Left lung (tissue), 10 donors: Measurements from ENCODE around the gene KCNK3. TPM values are rescaled to one million over a fixed set of nuclear protein-coding genes. Genes with fewer than 3 reads are reported as not detected.

Experiments used
- ATAC-seq: fragments of 200-7000 bp; cut with Tn5 transposase; one replicate; pipeline ENCODE4 v1.9.1; 2020; ENCODE audit warnings: moderate library complexity
- DNase-seq, 4 donors: peaks; one replicate each; pipeline ENCODE4 v3.0.0-alpha.2; 2013 to 2020
- H3K27ac ChIP-seq, 2 donors: fragments of 200-600 bp; sonication (generic) in 1 of 2; one replicate each; pipeline versions ENCODE4 v1.5.0 to v1.8.0; 2020 to 2021
- H3K27me3 ChIP-seq, 2 donors: fragments of 200-600 bp; sonication (generic) in 1 of 2; one replicate each; pipeline versions ENCODE4 v1.5.0 to v1.8.0; 2020 to 2021
- H3K36me3 ChIP-seq, 2 donors: fragments of 200-600 bp; sonication (generic) in 1 of 2; one replicate each; pipeline versions ENCODE4 v1.5.0 to v1.8.0; 2020 to 2021
- H3K4me1 ChIP-seq, 2 donors: fragments of 200-600 bp; one replicate each; pipeline ENCODE4 v1.8.0; 2021
- H3K4me3 ChIP-seq, 2 donors: fragments of 200-600 bp; sonication (generic) in 1 of 2; one replicate each; pipeline versions ENCODE4 v1.5.0 to v1.8.0; 2020 to 2021; ENCODE audit warnings: mild to moderate bottlenecking in 1 of 2
- H3K9me3 ChIP-seq, 2 donors: fragments of 200-600 bp; sonication (generic) in 1 of 2; one replicate each; pipeline versions ENCODE4 v1.5.0 to v1.8.0; 2020 to 2021
- intact Hi-C, 2 donors: fragments of 100-400 bp; cut with DNase I; formaldehyde crosslinking; loops; one replicate each; pipeline versions ENCODE4 v1.11.2 to v1.14.2; 2022
- polyA plus RNA-seq, 6 donors: library from polyadenylated mRNA; unstranded; fragments of 120-200 nt; gene quantifications; one replicate each; pipeline ENCODE4 v1.2.1, GENCODE V29; 2013; ENCODE audit not compliant: insufficient read length in 6 of 6
- total RNA-seq, 2 donors: library from RNA; stranded (reverse); fragmentation: NEBNext Ultra II Directional; extraction: Animal tissue kit (Norgen Biotek cat#: 25700); gene quantifications; one replicate each; pipeline ENCODE4 v1.2.1, GENCODE V29; 2021
- TF ChIP-seq, protein P1 (sequence below), 2 donors: fragments of 200-600 bp; sonication (generic) in 1 of 2; IDR thresholded peaks; one replicate each; pipeline versions ENCODE4 v1.5.0 to v1.8.0; 2021; ENCODE audit warnings: antibody characterized with exemption in 2 of 2
- donor health status: DM: no; HTN: yes; CAD: no.
- donor health status: DM: no; HTN: no; CAD: no.

KCNK3 gene
- total and polyA plus RNA-seq, 8 donors: 17.8 to 34.9 (median 28.3) TPM

DNA sequence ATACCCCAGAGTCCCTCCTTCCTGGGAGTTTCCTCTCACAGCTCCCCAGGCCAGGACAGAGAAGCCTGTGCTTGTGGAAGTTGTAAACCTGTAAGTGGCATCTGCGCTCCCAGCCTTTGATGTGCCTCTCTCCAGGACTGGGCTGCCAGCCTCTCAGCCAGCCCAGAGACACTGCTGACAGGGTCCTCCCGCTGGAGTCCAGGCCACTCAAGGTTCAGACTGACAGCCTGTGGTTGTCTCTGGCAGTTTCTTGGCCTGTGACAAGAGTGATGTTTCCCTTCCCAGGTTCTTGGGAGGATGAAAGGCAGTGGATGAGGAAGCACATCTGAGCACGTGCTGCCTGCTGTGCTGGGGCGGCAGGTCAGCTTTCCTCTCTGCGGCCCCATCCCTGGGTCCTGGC lies 74.6 kb downstream of the KCNK3 start:
- ATAC-seq (no peak), DNase-seq (no peak)
- H3K4me3 ChIP-seq: no peak overlapping the region
- peaks cover 31 to 82% of the 10 kb centered on the region in 2 donors for H3K4me1 ChIP-seq
- no peak overlapping the region for H3K27ac ChIP-seq
- H3K27me3 ChIP-seq: no peaks in the 10 kb centered on the region
- intact Hi-C loops: no loop called here
- H3K9me3 ChIP-seq: no peaks in the 10 kb centered on the region
- TF ChIP-seq, protein P1, sequence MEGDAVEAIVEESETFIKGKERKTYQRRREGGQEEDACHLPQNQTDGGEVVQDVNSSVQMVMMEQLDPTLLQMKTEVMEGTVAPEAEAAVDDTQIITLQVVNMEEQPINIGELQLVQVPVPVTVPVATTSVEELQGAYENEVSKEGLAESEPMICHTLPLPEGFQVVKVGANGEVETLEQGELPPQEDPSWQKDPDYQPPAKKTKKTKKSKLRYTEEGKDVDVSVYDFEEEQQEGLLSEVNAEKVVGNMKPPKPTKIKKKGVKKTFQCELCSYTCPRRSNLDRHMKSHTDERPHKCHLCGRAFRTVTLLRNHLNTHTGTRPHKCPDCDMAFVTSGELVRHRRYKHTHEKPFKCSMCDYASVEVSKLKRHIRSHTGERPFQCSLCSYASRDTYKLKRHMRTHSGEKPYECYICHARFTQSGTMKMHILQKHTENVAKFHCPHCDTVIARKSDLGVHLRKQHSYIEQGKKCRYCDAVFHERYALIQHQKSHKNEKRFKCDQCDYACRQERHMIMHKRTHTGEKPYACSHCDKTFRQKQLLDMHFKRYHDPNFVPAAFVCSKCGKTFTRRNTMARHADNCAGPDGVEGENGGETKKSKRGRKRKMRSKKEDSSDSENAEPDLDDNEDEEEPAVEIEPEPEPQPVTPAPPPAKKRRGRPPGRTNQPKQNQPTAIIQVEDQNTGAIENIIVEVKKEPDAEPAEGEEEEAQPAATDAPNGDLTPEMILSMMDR (IDR thresholded peaks at IDR 0.05): no peak
- H3K36me3 ChIP-seq: peaks cover 0 to 3% of the 10 kb centered on the region in 2 donors

DNA sequence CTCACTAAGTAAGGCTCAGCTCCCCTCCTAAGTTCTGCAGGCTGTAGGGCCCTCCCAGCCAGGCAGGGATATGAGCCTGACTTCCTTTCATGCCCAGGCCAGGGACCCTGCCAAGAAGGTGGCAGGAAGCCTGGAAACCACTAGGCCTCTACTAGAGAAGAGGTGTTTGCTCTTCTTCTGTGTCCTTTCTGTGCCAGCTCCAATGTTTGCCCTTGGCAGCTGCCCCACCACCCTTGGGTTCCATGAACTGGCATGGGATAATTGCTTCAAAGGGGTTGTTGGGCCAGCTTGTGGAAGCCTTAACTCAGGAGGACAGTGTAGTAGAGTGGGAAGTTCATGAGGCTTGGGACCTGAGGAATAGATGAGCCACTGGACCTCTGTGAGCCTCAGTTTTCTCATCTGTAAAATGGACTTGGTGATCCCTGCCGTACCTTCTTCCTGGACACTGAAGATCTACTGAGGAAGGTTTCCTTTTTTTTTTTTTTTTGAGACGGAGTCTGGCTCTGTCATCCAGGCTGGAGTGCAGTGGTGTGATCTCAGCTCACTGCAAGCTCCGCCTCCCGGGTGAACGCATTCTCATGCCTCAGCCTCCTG lies 75.5 kb downstream of the KCNK3 start:
- TF ChIP-seq, protein P1 (IDR thresholded peaks at IDR 0.05): no peak

DNA sequence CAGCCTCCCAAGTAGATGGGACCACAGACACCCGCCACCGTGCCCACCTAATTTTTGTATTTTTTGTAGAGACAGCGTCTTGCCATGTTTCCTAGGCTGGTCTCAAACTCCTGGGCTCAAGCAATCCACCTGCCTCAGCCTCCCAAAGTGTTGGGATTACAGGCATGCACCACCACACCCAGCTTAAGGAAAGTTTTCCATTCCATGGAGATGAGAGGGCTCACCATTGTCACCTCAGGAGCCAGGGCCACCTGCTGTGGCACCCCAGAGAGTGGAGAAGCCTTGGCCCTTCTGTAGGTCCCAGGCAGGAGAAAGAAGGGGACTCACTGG lies 76.2 kb downstream of the KCNK3 start:
- no peaks in the 10 kb centered on the region for H3K27me3 ChIP-seq
- intact Hi-C loops: no loop called here
- TF ChIP-seq, protein P1 (IDR thresholded peaks at IDR 0.05): no peak
- ATAC-seq: no peak
- peaks cover 0 to 4% of the 10 kb centered on the region in 2 donors for H3K36me3 ChIP-seq
- no peak overlapping the region for H3K4me3 ChIP-seq
- peak overlapping the region; percentile 64 to 67 for H3K27ac ChIP-seq
- DNase-seq: no peak
- no peaks in the 10 kb centered on the region for H3K9me3 ChIP-seq
- H3K4me1 ChIP-seq: peaks cover 39 to 92% of the 10 kb centered on the region in 2 donors

More for the DNA sequence above, 75.5 kb downstream of the KCNK3 start:
- no peak for ATAC-seq
- H3K9me3 ChIP-seq: no peaks in the 10 kb centered on the region
- H3K4me3 ChIP-seq: no peak overlapping the region
- peaks cover 0 to 3% of the 10 kb centered on the region in 2 donors for H3K36me3 ChIP-seq
- no peaks in the 10 kb centered on the region for H3K27me3 ChIP-seq
- peaks cover 39 to 90% of the 10 kb centered on the region in 2 donors for H3K4me1 ChIP-seq
- no peak for DNase-seq
- intact Hi-C loops: no loop called here
- H3K27ac ChIP-seq: peak overlapping the region in 1 of 2 donors; percentile 64

DNA sequence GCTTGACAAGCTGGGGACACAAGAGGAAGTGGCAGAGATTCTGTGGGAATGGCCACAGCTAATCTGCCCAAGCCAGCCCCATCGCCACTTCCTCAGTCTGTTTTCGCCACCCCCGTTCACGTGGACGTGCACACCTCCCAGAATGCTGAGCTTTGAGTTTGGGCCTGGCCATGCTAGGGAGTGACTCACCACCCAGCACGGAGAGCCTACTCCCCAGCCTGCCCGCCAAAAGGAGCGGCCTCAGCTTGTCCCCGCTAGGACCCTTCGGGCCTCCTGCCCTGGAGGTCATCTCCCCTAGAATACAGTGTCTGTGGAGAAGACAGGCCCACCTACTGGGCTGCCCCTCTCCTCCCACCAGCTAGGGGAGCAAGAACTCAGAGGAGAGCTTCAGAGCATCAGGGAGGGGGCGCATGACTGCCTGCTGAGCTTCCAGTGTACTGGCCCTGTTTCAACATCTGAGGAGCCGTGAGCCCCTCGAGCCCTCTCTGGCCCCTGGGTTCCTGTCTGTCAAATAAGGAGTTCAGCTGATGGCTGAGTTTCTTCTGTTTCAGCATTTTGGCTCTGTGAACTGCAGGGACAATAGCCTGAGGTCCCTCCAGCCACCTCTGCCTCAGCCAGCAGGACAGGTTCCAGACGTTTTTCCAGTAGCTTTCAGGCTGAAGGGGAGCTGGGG lies 76.7 kb downstream of the KCNK3 start:
- H3K27ac ChIP-seq: peak overlapping the region; percentile 64 to 71
- H3K4me1 ChIP-seq: peaks cover 39 to 91% of the 10 kb centered on the region in 2 donors
- TF ChIP-seq, protein P1 (IDR thresholded peaks at IDR 0.05): no peak
- no peak overlapping the region for H3K4me3 ChIP-seq
- no peaks in the 10 kb centered on the region for H3K27me3 ChIP-seq
- H3K36me3 ChIP-seq: peaks cover 0 to 9% of the 10 kb centered on the region in 2 donors
- no peaks in the 10 kb centered on the region for H3K9me3 ChIP-seq
- intact Hi-C loops: no loop called here
- ATAC-seq: peak; percentile 57
- DNase-seq: peak in 2 of 4 donors; percentile 89 to 90

DNA sequence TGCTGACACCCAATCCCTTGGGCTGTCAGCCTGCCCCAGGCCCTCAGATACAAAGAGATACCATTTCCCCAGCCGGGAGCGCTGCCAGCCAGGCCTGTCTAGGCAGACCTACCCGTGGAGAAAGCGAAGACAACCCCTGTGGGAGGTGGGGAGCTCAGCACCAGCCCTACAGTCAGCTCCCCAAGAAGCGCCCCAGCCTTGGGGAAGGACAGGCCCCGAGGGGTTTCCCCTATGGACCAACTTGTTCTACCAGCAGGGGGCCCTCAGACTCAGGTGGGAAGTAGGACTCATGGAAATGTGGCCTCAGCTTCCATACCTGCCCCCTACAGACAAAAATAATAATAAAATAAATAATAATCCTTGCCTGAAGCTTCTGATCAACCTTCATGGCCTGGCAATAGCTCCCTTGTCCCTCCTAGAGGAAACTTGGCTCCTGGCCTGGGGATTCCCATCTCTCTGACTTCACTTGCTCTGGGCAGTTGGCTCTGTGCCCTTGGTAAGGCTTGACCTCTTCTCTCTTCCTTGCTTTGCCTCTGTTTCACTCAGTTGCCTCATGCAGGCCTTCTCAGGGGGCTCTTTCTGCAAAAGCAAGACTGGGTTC lies 78.6 kb downstream of the KCNK3 start:
- H3K27ac ChIP-seq: peak overlapping the region; percentile 74 to 75
- no peaks in the 10 kb centered on the region for H3K9me3 ChIP-seq
- no peak overlapping the region for H3K4me3 ChIP-seq
- TF ChIP-seq, protein P1 (IDR thresholded peaks at IDR 0.05): no peak
- H3K36me3 ChIP-seq: peaks cover 0 to 27% of the 10 kb centered on the region in 2 donors
- H3K27me3 ChIP-seq: no peaks in the 10 kb centered on the region
- H3K4me1 ChIP-seq: peaks cover 29 to 77% of the 10 kb centered on the region in 2 donors
- peak in 2 of 4 donors; percentile 44 to 85 for DNase-seq
- intact Hi-C loops: no loop called here
- ATAC-seq: peak; percentile 24
